Measurements from ENCODE around the gene DCUN1D5. TPM values are rescaled to one million over a fixed set of nuclear protein-coding genes. Genes with fewer than 3 reads are reported as not detected.

DCUN1D5 gene
- total and polyA plus RNA-seq, 2 of the 8 experiments (the other 6 are each of a cell fraction or from before 2014, with no cell fraction given): 76.1 to 95.4 TPM

DNA sequence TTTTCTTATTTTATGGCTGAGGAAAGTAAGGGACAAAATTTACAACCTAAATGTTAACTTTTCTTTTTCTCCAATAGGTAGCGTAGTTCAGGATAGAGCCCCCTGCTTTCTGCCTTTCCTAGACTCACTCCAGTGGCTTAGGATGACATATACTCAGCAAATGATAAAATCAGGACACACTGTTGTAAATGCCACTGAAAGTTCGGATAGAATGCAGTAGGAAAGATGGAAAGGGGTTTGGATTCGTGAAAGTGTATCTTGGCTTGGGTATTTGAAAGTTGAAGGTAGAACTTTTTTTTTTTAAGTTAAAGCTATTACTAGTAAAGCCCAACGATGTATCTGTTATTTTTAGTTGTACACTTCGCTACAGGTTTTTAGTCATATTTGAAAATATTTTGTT lies 19.4 kb upstream of the DCUN1D5 start:
- Histone ChIP-seq H3K79me2 (ENCODE audit: control insufficient read depth in 1 of 2, insufficient read depth in 2 of 2, low read length in 2 of 2) (no peaks in the 10 kb centered on the region; a peak in 1 of 4 replicates), H3K4me1 (replicated peaks in 1 of 4; ENCODE audit: control insufficient read depth in 3 of 4, insufficient read depth in 4 of 4, low read length in 3 of 4) (no peaks in the 10 kb centered on the region), H3K23ac (ENCODE audit: insufficient read length) (no peak overlapping the region), H3K18ac (ENCODE audit: extremely low read depth, low read length) (no peak overlapping the region), H3K79me1 (ENCODE audit: low read depth, low read length) (no peaks in the 10 kb centered on the region), H3K4me3 (ENCODE audit: extremely low read depth in 1 of 4, insufficient read depth in 2 of 4, low read depth in 3 of 4, low read length in 4 of 4) (no peak overlapping the region), H3K56ac (replicated peaks; ENCODE audit: insufficient read length, low read depth, low read length) (no peak overlapping the region), H2AK5ac (ENCODE audit: low read depth, low read length) (no peak overlapping the region), H4K20me1 (replicated peaks in 1 of 2; ENCODE audit: control insufficient read depth in 1 of 2, insufficient read depth in 2 of 2, low read length in 2 of 2) (no peaks in the 10 kb centered on the region), H3K9me3 (ENCODE audit: insufficient read depth in 2 of 2, low read depth in 1 of 2, low read length in 1 of 2) (no peaks in the 10 kb centered on the region), H2BK120ac (replicated peaks; ENCODE audit: low read depth, low read length) (no peak overlapping the region), H2BK12ac (ENCODE audit: low read depth, low read length) (no peak overlapping the region), H3K23me2 (ENCODE audit: low read depth, low read length) (peaks cover 7% of the 10 kb centered on the region), H3K9ac (replicated peaks in 1 of 4; ENCODE audit: extremely low read depth in 1 of 4, low read depth in 3 of 4, low read length in 3 of 4) (no peak overlapping the region), H4K91ac (replicated peaks; ENCODE audit: insufficient read length, low read length) (no peak overlapping the region), H2BK5ac (ENCODE audit: low read depth, low read length) (no peak overlapping the region), H4K5ac (ENCODE audit: insufficient read length, low read depth, low read length) (no peak overlapping the region), H2BK20ac (ENCODE audit: low read length) (no peak overlapping the region), H3K36me3 (ENCODE audit: control insufficient read depth in 2 of 4, insufficient read depth in 4 of 4, low read length in 3 of 4) (peaks cover 0 to 5% (median 2%) of the 10 kb centered on the region in 4 experiments; a peak in 3 of 8 replicates), H4K8ac (ENCODE audit: extremely low read depth, insufficient read depth, low read length) (no peak overlapping the region), H3K4me2 (ENCODE audit: insufficient read depth in 1 of 2, low read depth in 2 of 2, low read length in 2 of 2) (no peak overlapping the region), H2BK15ac (ENCODE audit: low read length) (no peak overlapping the region), H3K27me3 (replicated peaks in 1 of 4; ENCODE audit: control insufficient read depth in 3 of 4, extremely low read depth in 1 of 4, insufficient read depth in 3 of 4, low read length in 3 of 4) (no peaks in the 10 kb centered on the region), H3K4ac (replicated peaks; ENCODE audit: insufficient read length, low read depth, low read length) (no peak overlapping the region), H2AFZ (ENCODE audit: low read length) (no peak overlapping the region), H3K27ac (ENCODE audit: low read depth, low read length) (no peak overlapping the region), H3K14ac (ENCODE audit: insufficient read length) (no peak overlapping the region)
- FAIRE-seq: no peak
- ChIA-PET CTCF (ENCODE audit: partially characterized antibody) (interaction anchor here (0.7 to 1.2 kb wide), 2 partner anchors 10 to 842 kb away, joined by 3 read pairs; no protein-coding TSS in a partner anchor), POLR2A (ENCODE audit: partially characterized antibody) (interaction anchor here (1.8 kb wide), 1 partner anchor 21 kb away, joined by 5 read pairs; no protein-coding TSS in a partner anchor)
- TF ChIP-seq TBP (IDR thresholded peaks at IDR 0.05; ENCODE audit: low read depth, low read length) (no peak), ZNF274 (IDR thresholded peaks at IDR 0.05; ENCODE audit: borderline replicate concordance, extremely low read depth, low read length) (no peak), EZH2 (IDR thresholded peaks at IDR 0.05; ENCODE audit: low read depth, low read length, severe bottlenecking) (no peak), RFX5 (IDR thresholded peaks at IDR 0.05; ENCODE audit: borderline replicate concordance, low read depth, low read length) (no peak), CTBP2 (IDR thresholded peaks at IDR 0.05; ENCODE audit: borderline replicate concordance, insufficient read depth, insufficient read length, low read length) (no peak), EP300 (IDR thresholded peaks at IDR 0.05; ENCODE audit: borderline replicate concordance in 1 of 2, low read depth in 2 of 2, low read length in 2 of 2) (no peak), SP4 (IDR thresholded peaks at IDR 0.05; ENCODE audit: low read length) (no peak), CREB1 (IDR thresholded peaks at IDR 0.05) (no peak), JUND (IDR thresholded peaks at IDR 0.05; ENCODE audit: low read length) (no peak)
- WGBS, 2 experiments (ENCODE audit: extremely low coverage in 1 of 2, insufficient coverage in 1 of 2, insufficient read length in 1 of 2, insufficient replicate concordance in 2 of 2, low coverage in 1 of 2, low lambda C conversion rate in 2 of 2, missing lambda C conversion rate in 1 of 2): 87 to 100% methylated on average over 1 to 5 of the region's 5 CpGs
- DNase-seq (ENCODE audit: low read depth in 1 of 2, low spot score in 2 of 2): no peak
